T-helper 2 cell treated with Interferon-gamma antibody and Interleukin-4, amounts not matched to agents 5 μg/mL and 100 μg/mL, for 36 hours (primary cell): ENCODE measurements around the gene COL4A3.

Source experiments
- DNase-seq: peaks from one replicate; pipeline ENCODE4 v3.0.0; 2021; ENCODE audit warnings: low spot score
- H3K27ac Mint-ChIP-seq: one replicate; pipeline ENCODE4 v1.8.0; 2021; ENCODE audit warnings: mild to moderate bottlenecking, mixed read lengths
- H3K27me3 Mint-ChIP-seq: one replicate; pipeline ENCODE4 v1.8.0; 2021; ENCODE audit warnings: low read depth, mixed read lengths
- H3K36me3 Mint-ChIP-seq: one replicate; pipeline ENCODE4 v1.8.0; 2021; ENCODE audit warnings: low read depth, mixed read lengths
- H3K4me1 Mint-ChIP-seq: one replicate; pipeline ENCODE4 v1.8.0; 2021; ENCODE audit warnings: low read depth, mixed read lengths
- H3K4me3 Mint-ChIP-seq: one replicate; pipeline ENCODE4 v1.8.0; 2022; ENCODE audit warnings: mild to moderate bottlenecking, moderate library complexity, mixed read lengths
- H3K9me3 Mint-ChIP-seq: one replicate; pipeline ENCODE4 v1.8.0; 2021; ENCODE audit warnings: mixed read lengths

The COL4A3 gene

DNA sequence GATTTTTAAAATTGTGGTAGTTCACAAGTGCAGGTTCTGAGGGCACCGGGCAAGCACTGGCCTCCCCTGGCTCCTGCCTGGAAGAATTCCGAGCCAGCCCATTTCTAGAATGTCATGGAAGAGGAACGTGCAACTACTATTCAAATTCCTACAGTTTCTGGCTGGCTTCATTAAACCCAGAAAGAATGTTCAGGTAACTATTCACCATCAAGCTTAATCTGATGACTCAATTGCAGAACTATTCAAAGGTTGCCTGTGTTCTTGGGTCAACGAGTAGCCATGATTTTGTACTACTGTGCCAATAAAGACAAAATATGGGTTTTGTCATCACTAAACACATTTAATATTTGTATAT, 146.3 kb downstream of the COL4A3 start:
- DNase-seq = no peak
- Mint-ChIP-seq H3K36me3 (no peaks in the 10 kb centered on the region), H3K4me1 (no peaks in the 10 kb centered on the region), H3K4me3 (no peak overlapping the region), H3K27ac (no peak overlapping the region), H3K9me3 (no peaks in the 10 kb centered on the region), H3K27me3 (peaks cover 1% of the 10 kb centered on the region)

- Mint-ChIP-seq H3K4me3 (no peak overlapping the region), H3K9me3 (no peaks in the 10 kb centered on the region), H3K27ac (no peak overlapping the region), H3K36me3 (no peaks in the 10 kb centered on the region), H3K27me3 (peaks cover 1% of the 10 kb centered on the region), H3K4me1 (no peaks in the 10 kb centered on the region)
- no peak for DNase-seq
Observed at GRCh38 chr2:227311861-227312506, 147.6 kb downstream of the COL4A3 start.

DNA sequence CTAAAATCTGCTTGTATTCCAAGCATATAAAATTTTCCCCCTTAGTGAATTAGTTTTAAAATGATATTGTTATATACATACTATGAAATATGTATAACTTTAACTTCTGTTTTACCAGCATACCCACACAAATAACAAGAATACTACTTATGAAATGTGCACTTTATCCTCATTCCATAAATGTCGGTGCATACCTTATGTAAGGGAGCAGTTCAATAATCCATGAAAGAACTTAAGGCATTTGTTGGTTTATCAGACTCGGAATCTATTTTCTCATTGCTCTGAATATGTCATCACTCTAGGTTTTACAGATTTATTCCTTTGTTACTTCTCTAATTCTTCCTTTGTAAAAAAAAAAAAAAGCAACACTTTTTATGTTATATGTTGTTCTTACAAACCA, 148.2 kb downstream of the COL4A3 start:
- Mint-ChIP-seq H3K27ac (no peak overlapping the region), H3K36me3 (no peaks in the 10 kb centered on the region), H3K4me3 (no peak overlapping the region), H3K9me3 (peaks cover 2% of the 10 kb centered on the region), H3K4me1 (no peaks in the 10 kb centered on the region), H3K27me3 (peaks cover 2% of the 10 kb centered on the region)
- DNase-seq = no peak

DNA sequence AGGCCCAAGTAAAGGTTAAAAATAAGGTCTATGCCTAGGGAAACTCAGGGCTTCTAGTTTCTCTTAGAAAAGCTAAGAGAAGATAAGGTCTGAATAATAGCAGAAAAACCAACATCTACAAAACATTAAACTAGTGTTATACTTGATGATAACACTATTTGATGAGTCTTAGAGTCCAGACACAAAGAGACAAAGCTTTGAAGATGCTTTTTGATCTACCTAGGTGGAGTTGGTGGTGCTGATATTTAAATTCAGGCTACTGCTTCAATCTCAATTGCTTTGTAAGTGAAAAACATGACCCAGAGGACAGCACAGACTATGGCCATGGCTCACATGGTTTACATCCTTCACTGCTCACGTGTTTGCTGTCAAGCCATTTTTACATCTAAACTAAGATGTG, 148.9 kb downstream of the COL4A3 start:
- H3K27ac Mint-ChIP-seq = no peak overlapping the region
- H3K4me3 Mint-ChIP-seq = no peak overlapping the region
- peaks cover 6% of the 10 kb centered on the region for H3K27me3 Mint-ChIP-seq
- peaks cover 6% of the 10 kb centered on the region for H3K9me3 Mint-ChIP-seq
- no peaks in the 10 kb centered on the region for H3K4me1 Mint-ChIP-seq
- no peak for DNase-seq
- H3K36me3 Mint-ChIP-seq = no peaks in the 10 kb centered on the region

DNA sequence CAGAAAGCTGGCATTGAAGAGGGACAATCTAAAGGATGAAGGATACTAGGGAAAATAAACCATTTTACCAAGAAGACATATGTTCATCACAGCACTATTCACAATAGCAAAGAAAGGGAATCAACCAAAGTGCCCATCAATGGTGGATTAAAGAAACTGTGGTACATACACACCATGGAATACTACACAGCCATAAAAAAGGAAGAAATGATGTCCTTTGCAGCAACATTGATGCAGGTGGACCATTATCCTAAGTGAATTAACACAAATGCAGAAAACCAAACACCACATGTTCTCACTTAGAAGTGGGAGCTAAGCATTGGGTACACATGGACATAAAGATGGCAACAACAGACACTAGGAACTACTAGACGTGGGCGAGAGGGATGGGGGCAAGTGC, 153.4 kb downstream of the COL4A3 start:
- no peak for DNase-seq
- peaks cover 8% of the 10 kb centered on the region for H3K27me3 Mint-ChIP-seq
- H3K9me3 Mint-ChIP-seq = peaks cover 11% of the 10 kb centered on the region
- no peak overlapping the region for H3K4me3 Mint-ChIP-seq
- no peak overlapping the region for H3K27ac Mint-ChIP-seq
- peaks cover 2% of the 10 kb centered on the region for H3K4me1 Mint-ChIP-seq
- H3K36me3 Mint-ChIP-seq = no peaks in the 10 kb centered on the region

- no peak for DNase-seq
- no peak overlapping the region for H3K27ac Mint-ChIP-seq
- no peak overlapping the region for H3K4me3 Mint-ChIP-seq
Observed at GRCh38 chr2:227320305-227321094, 156.1 kb downstream of the COL4A3 start.

GRCh38 chr2:227322530-227323205, 158.2 kb downstream of the COL4A3 start:
- Mint-ChIP-seq H3K4me3 (no peak overlapping the region), H3K27me3 (peaks cover 11% of the 10 kb centered on the region), H3K27ac (no peak overlapping the region), H3K36me3 (no peaks in the 10 kb centered on the region), H3K9me3 (peaks cover 15% of the 10 kb centered on the region), H3K4me1 (peaks cover 29% of the 10 kb centered on the region)
- no peak for DNase-seq

More at GRCh38 chr2:227320305-227321094, 156.1 kb downstream of the COL4A3 start:
- no peaks in the 10 kb centered on the region for H3K36me3 Mint-ChIP-seq
- peaks cover 17% of the 10 kb centered on the region for H3K4me1 Mint-ChIP-seq
- peaks cover 13% of the 10 kb centered on the region for H3K27me3 Mint-ChIP-seq
- peaks cover 18% of the 10 kb centered on the region for H3K9me3 Mint-ChIP-seq

DNA sequence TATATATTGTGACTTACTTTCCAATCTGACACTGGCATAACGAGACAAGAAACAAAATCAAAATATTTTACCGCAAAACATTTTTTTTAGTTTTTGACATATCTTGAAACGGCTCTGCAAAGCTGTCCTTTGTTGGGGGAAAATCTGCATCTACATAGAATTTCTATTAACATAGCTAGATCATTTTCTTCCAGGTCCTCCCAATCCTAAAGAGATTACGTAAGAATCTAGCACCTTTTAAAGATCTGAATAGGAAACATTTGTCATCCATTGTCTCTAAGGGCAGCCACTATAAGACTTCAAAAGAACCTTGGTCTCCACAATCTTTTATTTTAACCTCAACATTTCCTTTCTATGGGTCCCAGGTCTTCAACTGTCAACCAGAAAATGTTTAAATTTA, 159.4 kb downstream of the COL4A3 start:
- H3K9me3 Mint-ChIP-seq = peaks cover 12% of the 10 kb centered on the region
- no peak for DNase-seq
- no peak overlapping the region for H3K27ac Mint-ChIP-seq
- H3K27me3 Mint-ChIP-seq = peaks cover 8% of the 10 kb centered on the region
- H3K36me3 Mint-ChIP-seq = peaks cover 7% of the 10 kb centered on the region
- H3K4me1 Mint-ChIP-seq = peaks cover 37% of the 10 kb centered on the region
- H3K4me3 Mint-ChIP-seq = no peak overlapping the region

GRCh38 chr2:227324642-227324994, 160.2 kb downstream of the COL4A3 start:
- peaks cover 9% of the 10 kb centered on the region for H3K36me3 Mint-ChIP-seq
- peaks cover 37% of the 10 kb centered on the region for H3K4me1 Mint-ChIP-seq
- H3K4me3 Mint-ChIP-seq = peak overlapping the region; percentile 94

DNA sequence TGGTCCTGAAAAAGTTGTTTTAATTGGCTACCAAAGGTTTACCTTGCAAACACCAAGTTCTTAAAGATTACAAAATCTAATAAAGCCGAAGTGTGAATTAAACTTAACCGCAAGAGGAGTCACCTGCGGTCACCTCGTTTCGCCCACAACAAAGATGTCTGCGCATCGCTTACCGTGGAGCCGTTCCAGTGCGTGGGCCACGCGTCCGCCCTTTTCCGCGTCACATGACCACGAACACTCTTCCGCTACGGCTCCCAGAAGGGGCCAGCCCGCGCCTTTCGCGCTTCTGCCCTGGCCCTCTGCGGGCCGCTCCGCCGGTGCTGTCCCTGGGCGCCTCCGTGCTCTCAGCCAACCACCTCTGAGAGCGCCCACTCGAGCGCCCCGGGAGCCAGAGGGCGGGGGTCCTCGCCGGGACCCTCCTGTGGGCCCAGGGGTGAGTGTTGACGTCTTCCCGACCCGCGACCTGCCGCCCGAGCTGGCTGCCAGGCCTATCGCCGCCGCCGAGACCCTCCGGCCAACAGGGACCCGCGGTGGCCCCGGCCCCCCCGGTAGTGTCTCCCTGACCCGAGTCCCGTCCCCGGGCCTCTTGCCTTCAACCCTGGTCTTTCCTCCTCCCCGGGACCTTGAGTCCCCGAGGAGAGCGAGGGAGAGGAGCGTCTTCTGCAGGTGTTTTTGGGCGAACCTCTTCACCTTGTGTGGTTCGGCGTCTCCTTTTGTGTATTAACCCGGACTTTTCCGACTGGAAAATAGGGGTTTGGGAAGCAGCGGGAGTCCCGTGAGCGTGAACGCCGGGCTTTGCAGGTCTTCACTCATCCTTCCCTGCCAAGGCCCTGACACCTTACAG, 160.8 kb downstream of the COL4A3 start, which contains the start of gene MFF:
Gene MFF (plus strand): TSS at position 257 of the 844 bp plus-strand sequence. CDS start 5,415 bp downstream, outside the sequence.
- H3K36me3 Mint-ChIP-seq = peaks cover 10% of the 10 kb centered on the region
- DNase-seq = peak; percentile 94
- H3K4me3 Mint-ChIP-seq = peak within 1 kb of the TSS; percentile 94
- H3K4me1 Mint-ChIP-seq = peaks cover 37% of the 10 kb centered on the region
- peaks cover 8% of the 10 kb centered on the region for H3K27me3 Mint-ChIP-seq
- peak within 1 kb of the TSS; percentile 94 for H3K27ac Mint-ChIP-seq
- peaks cover 12% of the 10 kb centered on the region for H3K9me3 Mint-ChIP-seq

More at GRCh38 chr2:227324642-227324994, 160.2 kb downstream of the COL4A3 start:
- peaks cover 12% of the 10 kb centered on the region for H3K9me3 Mint-ChIP-seq
- DNase-seq = no peak
- peak overlapping the region; percentile 67 for H3K27ac Mint-ChIP-seq
- peaks cover 8% of the 10 kb centered on the region for H3K27me3 Mint-ChIP-seq

DNA sequence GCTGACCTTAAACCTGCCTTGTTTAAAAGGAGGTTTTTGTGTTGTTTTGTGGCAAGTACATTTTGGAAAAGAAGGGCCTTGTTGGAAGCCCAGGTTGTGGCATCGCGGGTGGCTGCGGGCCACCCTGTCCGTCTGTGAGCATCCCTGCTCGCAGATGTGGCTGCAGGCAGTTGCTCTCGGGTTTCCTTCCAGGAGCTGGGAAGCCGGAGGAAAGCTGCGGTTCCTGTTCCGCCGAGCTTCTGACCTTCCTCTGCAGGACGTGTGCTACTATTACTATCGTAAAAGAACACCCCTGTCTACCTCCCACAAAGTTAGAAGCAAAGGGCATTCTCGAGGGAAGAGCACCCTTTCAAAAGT, 161.4 kb downstream of the COL4A3 start:
- Mint-ChIP-seq H3K9me3 (peaks cover 12% of the 10 kb centered on the region), H3K4me3 (peak overlapping the region; percentile 94), H3K4me1 (peaks cover 37% of the 10 kb centered on the region), H3K27ac (peak overlapping the region; percentile 94), H3K36me3 (peaks cover 14% of the 10 kb centered on the region), H3K27me3 (peaks cover 8% of the 10 kb centered on the region)
- no peak for DNase-seq

DNA sequence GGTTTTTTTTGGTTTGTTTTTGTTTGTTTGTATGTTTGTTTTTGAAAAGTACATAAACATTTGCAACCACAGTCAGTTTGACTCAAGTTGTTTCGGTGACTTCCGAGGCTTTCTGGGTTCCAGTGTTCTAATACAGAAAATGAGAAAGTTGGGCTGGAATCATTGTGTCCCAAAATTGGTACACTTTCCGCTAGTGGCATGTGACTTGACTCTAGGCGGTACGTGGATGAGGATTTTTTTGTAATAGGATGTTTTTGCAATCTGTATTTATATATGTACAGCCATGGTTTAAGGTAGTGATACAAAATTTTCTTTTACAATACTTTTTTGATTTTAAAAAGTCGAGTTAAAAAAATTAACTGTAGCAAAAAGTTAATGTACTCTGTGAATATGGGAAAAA, 162.4 kb downstream of the COL4A3 start:
- Mint-ChIP-seq H3K27ac (no peak overlapping the region), H3K36me3 (peaks cover 21% of the 10 kb centered on the region), H3K9me3 (peaks cover 12% of the 10 kb centered on the region), H3K4me1 (peaks cover 37% of the 10 kb centered on the region), H3K4me3 (peak overlapping the region; percentile 94), H3K27me3 (peaks cover 8% of the 10 kb centered on the region)
- no peak for DNase-seq

GRCh38 chr2:227335713-227336112, 171.3 kb downstream of the COL4A3 start:
- Mint-ChIP-seq H3K36me3 (peaks cover 59% of the 10 kb centered on the region), H3K4me3 (no peak overlapping the region)
- DNase-seq = no peak

More at GRCh38 chr2:227335713-227336112, 171.3 kb downstream of the COL4A3 start:
- H3K27ac Mint-ChIP-seq = no peak overlapping the region
- H3K4me1 Mint-ChIP-seq = peaks cover 24% of the 10 kb centered on the region
- no peaks in the 10 kb centered on the region for H3K27me3 Mint-ChIP-seq
- H3K9me3 Mint-ChIP-seq = no peaks in the 10 kb centered on the region
